Testis (tissue), 2 donors: ENCODE data around the gene OR56A1.

Experiments used
- CTCF ChIP-seq, 3 experiments: fragments of 450-650 bp in 2 of 3; fragments of 200-600 bp in 1 of 3; sonication (generic) in 1 of 3; IDR thresholded peaks; one replicate each; pipeline ENCODE4 v1.5.1; 2016 to 2019; ENCODE audit warnings: antibody characterized with exemption in 3 of 3, mild to moderate bottlenecking in 2 of 3, moderate library complexity in 1 of 3
- POLR2A ChIP-seq: fragments of 450-650 bp; IDR thresholded peaks from one replicate; pipeline ENCODE4 v1.6.1; 2017; ENCODE audit warnings: antibody characterized with exemption, mild to moderate bottlenecking, moderate library complexity

- TF ChIP-seq CTCF (IDR thresholded peaks at IDR 0.05): no peak
- TF ChIP-seq POLR2A: no peak
These were observed 26.9 kb upstream of the OR56A1 start for GRCh38 chr11:6057452-6057851.
